Fibroblast of the conjunctiva (primary cell): ENCODE results near the gene ZBTB47.

Source experiments
- DNase-seq: peaks from one replicate; pipeline ENCODE4 v3.0.0-alpha.2; 2010; ENCODE audit warnings: low read depth

Gene ZBTB47

GRCh38 chr3:42665050-42665878 is 11.8 kb downstream of the ZBTB47 start:
- no peak for DNase-seq

GRCh38 chr3:42666022-42666421 is 12.5 kb downstream of the ZBTB47 start:
- no peak for DNase-seq

GRCh38 chr3:42666577-42666998 is 13.1 kb downstream of the ZBTB47 start:
- no peak for DNase-seq

GRCh38 chr3:42667096-42667522 is 13.6 kb downstream of the ZBTB47 start:
- no peak for DNase-seq

GRCh38 chr3:42667523-42668412 is 14.3 kb downstream of the ZBTB47 start:
- DNase-seq: no peak

GRCh38 chr3:42668413-42668760 is 14.9 kb downstream of the ZBTB47 start:
- no peak for DNase-seq

GRCh38 chr3:42668793-42669217 is 15.3 kb downstream of the ZBTB47 start:
- no peak for DNase-seq

GRCh38 chr3:42670051-42670576 is 16.6 kb downstream of the ZBTB47 start:
- no peak for DNase-seq

- no peak for DNase-seq
Observed at GRCh38 chr3:42670670-42671069, 17.2 kb downstream of the ZBTB47 start.

GRCh38 chr3:42672515-42672914 is 19.0 kb downstream of the ZBTB47 start:
- DNase-seq: no peak

GRCh38 chr3:42673082-42673481 is 19.6 kb downstream of the ZBTB47 start:
- no peak for DNase-seq

GRCh38 chr3:42674146-42674545 is 20.6 kb downstream of the ZBTB47 start:
- no peak for DNase-seq

- DNase-seq: no peak
Observed at GRCh38 chr3:42675909-42676308, 22.4 kb downstream of the ZBTB47 start.

- no peak for DNase-seq
Observed at GRCh38 chr3:42678447-42678846, 24.9 kb downstream of the ZBTB47 start.

GRCh38 chr3:42680271-42680670 is 26.8 kb downstream of the ZBTB47 start:
- no peak for DNase-seq

- DNase-seq: no peak
Observed at GRCh38 chr3:42680806-42681205, 27.3 kb downstream of the ZBTB47 start.

GRCh38 chr3:42681361-42682038 is 28.0 kb downstream of the ZBTB47 start:
- no peak for DNase-seq

- DNase-seq: no peak
Observed at GRCh38 chr3:42682301-42683070, 29.0 kb downstream of the ZBTB47 start.

- peak; percentile 83 for DNase-seq
Observed at GRCh38 chr3:42683875-42684598, 30.5 kb downstream of the ZBTB47 start.

- DNase-seq: no peak
Observed at GRCh38 chr3:42684632-42685362, 31.3 kb downstream of the ZBTB47 start.
